ENCODE results near the gene KIF17.

DNA sequence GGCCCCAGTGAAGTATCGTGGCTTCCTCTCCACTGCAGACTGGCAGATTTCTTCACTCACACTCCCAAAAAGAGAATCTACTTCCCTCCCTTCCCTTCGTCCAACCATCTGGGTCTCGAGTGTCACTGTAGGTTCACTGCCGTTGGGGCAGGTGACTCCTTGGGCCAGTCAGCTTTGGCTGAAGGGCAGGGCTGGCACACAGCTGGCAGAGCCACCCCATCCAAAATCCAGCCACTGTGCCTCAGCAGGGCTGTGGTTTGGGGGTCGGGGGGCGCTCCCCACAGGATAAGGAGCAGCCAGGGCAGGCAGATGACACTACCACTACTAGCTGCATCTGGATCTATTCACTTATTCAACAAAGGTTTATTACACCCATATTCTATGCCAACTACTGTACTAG is 74.7 kb downstream of the KIF17 start:
- TF ChIP-seq, protein P1, sequence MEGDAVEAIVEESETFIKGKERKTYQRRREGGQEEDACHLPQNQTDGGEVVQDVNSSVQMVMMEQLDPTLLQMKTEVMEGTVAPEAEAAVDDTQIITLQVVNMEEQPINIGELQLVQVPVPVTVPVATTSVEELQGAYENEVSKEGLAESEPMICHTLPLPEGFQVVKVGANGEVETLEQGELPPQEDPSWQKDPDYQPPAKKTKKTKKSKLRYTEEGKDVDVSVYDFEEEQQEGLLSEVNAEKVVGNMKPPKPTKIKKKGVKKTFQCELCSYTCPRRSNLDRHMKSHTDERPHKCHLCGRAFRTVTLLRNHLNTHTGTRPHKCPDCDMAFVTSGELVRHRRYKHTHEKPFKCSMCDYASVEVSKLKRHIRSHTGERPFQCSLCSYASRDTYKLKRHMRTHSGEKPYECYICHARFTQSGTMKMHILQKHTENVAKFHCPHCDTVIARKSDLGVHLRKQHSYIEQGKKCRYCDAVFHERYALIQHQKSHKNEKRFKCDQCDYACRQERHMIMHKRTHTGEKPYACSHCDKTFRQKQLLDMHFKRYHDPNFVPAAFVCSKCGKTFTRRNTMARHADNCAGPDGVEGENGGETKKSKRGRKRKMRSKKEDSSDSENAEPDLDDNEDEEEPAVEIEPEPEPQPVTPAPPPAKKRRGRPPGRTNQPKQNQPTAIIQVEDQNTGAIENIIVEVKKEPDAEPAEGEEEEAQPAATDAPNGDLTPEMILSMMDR (IDR thresholded peaks at IDR 0.05) = no peak
- no peak for TF ChIP-seq POLR2A (IDR thresholded peaks at IDR 0.05)
